ENCODE measurements around the gene ACTL7B. TPM values are rescaled to one million over a fixed set of nuclear protein-coding genes. Genes with fewer than 3 reads are reported as not detected.

The ACTL7B gene
- not detected in 2 replicates for total RNA-seq

GRCh38 chr9:108855888-108856287 is at the start of gene ACTL7B:
TSS of gene ACTL7B (minus strand) at chr9:108855986. CDS start at chr9:108855930, 56 bp downstream.

GRCh38 chr9:108861997-108862396 is 6.2 kb upstream of the ACTL7B start, which contains the start of gene ACTL7A:
TSS of gene ACTL7A (plus strand) at chr9:108862266. CDS start at chr9:108862323, 57 bp downstream.

Other genes with a start within 250 kb of the ACTL7B start
- gene ACTL7A, start 6.3 kb upstream of the ACTL7B start, total RNA-seq: not detected in 2 replicates
- 37.7 and 41.6 TPM in 2 replicates for gene ELP1, start 78.1 kb upstream of the ACTL7B start, total RNA-seq
- 6.5 and 6.7 TPM in 2 replicates for gene ABITRAM, start 78.4 kb upstream of the ACTL7B start, total RNA-seq
- gene CTNNAL1, start 157.5 kb upstream of the ACTL7B start, total RNA-seq: 60.0 and 146 TPM in 2 replicates